Activated gamma-delta T cell treated with anti-CD3 and anti-CD28 coated beads, Interleukin-2, amount 50 U/mL, for 16 hours (primary cell): ENCODE results near the gene VMP1.
"Not testable (repeated sequence)": the region's sequence is repeated elsewhere in the genome, so short reads cannot be mapped to it uniquely, and the experiment has no call there.

ENCODE experiments used
- DNase-seq: peaks from one replicate; pipeline ENCODE4 v3.0.0-alpha.2; 2020; ENCODE audit warnings: low read depth

Gene VMP1

DNA sequence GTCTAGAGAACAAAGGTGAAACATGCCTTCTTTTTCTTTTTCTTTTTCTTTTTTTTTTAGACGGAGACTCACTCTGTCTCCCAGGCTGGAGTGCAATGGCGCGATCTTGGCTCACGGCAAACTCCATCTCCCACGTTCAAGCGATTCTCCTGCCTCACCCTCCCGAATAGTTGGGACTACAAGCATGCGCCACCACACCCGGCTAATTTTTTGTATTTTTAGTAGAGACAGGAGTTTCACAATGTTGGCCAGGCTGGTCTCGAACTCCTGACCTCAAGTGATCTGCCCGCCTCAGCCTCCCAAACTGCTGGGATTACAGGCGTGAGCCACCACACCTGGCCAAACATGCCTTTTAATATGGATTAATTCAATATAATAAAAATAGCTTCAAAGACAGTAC, 47.6 kb downstream of the VMP1 start:
- not testable (repeated sequence) for DNase-seq

DNA sequence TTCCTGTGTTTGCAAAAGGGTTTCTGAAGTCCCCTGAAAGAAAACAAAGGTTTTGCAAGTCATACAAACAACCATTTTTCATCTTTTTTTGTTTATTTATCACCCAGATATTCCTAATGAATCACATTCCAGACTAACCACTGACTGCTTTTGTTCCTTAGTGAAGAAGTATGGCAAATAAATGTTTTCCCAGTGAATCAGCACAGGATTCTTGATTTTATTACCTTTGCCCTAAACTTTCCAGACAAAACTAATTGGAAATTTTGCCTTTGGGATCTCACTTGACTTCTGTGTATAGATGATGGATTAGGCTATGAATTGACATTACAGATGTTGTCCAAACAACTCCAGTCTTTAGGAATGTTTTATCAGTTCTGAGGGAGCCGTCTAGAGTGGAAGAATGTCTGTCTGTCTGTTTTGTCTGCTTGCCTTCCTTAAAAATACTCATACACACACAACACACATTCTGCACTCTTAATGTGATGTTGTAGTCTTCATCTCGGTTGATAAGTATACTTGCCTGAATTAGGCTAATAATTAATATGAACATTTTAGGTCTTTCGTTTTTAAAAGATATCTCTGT, 48.9 kb downstream of the VMP1 start:
- DNase-seq: no peak

DNA sequence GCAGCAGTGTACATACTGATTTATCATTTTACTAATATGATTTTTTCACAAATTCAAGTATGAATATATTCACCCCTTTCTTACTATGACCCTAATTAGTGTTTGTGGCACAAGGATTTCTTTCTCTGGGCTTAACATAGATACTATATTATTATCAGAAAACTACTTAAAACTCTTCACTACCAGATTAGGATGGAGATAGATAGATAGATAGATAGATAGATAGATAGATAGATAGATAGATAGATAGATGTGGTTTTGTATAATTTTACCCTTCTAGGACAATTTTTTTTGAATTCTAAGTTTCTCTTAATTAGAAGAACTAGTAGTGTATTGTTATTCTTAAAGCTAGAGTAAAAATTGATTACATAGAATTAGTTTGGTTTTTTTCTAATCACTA, 49.6 kb downstream of the VMP1 start:
- no peak for DNase-seq

GRCh38 chr17:59757470-59757869, 50.0 kb downstream of the VMP1 start:
- DNase-seq: no peak

DNA sequence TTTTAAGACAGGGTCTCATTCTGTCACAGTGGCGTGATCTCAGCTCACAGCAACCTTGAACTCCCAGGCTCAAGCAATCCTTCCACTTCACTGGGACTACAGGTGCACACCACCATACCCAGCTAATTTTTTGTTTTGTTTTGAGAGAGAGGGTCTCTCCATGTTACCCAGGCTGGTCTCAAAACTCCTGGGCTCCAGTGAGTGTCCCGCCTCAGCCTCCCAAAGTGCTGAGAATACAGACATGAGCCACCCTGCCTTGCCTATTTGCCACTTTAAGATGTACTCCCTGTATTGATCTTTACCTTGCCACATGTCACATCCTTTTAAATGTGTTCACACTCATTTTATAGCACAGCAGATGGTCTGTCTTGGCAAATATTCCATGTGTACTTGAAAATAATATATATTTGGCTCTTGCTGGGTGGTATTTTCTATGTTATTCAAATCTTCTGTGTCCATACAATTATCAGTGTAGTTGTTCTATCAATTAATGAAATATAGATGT, 50.5 kb downstream of the VMP1 start:
- DNase-seq: no peak

- not testable (repeated sequence) for DNase-seq
These were observed 51.7 kb downstream of the VMP1 start for GRCh38 chr17:59758998-59759651.

DNA sequence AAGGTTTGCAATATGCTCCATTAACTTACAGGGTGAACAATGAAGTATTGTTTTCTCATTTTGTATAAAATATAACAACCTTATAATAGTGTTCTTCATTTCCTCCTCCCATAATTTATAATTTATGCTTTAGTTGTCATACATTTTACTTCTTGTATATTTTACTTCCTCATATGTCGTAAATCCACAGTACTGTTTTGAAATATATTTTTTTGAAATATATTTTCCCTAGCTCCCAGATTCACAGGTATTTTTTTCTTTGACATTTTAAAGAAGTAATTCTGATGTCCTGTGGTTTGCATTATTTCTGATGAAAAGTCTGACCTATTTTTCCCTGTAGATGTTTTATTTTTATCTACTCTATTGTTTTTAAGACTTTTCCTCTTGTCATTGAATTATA, 52.7 kb downstream of the VMP1 start:
- no peak for DNase-seq

- DNase-seq: no peak
These were observed 54.1 kb downstream of the VMP1 start for GRCh38 chr17:59761385-59762048.

DNA sequence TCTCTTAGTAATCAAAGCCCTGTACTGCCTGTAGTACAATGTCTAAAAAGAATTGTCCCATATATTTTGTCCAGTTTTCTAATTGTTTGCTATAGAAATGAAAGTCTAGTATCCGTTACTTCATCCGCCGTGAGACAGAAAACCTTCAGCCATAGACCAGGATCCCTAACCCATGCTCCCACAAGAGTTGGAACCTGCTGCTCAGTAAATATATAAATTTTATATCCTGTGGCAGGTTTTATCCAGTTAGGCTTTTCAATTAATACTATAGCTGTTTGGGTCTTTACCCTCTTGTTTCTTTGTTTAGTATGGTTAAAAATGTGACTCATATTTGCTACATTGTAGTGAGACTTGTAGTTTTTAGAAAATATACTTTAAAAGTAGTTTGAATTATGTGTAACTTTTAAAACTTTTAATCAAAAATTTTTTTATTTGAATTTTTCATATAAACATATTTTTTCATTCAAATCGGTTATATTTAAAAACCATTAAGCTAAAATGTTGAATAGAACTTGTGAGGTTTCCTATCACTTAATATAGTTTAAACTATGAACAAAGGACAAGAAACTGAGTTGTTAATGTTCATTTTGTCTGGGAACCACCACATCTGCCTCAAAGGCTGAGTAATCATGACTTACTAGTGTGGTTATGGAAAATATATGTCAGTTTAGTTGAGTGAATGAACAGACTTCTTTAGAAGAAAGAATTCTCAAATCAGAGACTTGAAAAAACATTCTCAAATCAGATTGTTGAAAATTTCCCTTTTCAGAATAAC, 54.8 kb downstream of the VMP1 start:
- DNase-seq: no peak

DNA sequence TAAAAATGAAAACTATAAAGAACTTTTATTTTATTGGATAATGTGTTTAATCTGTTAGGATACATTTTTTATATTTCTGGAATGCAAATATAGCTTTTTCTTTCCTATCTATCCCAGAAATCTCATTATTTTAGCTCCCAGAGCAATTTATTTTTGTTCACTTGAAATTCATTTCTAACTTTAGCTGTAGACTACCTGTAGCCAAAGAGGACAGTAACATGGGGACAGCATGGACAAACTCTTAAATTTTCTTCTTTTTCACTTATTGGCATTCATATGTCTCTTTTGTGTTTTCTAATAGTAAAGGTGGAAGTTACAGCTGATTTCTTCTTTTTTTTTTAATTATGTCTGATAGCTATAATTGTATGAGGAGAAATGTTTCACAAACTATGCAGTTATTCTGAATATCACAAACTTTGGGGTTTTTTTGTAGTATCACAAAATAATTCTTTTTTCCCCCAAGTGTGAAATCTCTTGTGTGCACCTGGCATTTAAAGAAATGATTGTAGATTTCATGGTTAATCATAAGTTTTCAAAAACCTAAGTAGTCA, 55.4 kb downstream of the VMP1 start:
- no peak for DNase-seq

GRCh38 chr17:59763861-59764260, 56.4 kb downstream of the VMP1 start:
- DNase-seq: no peak

- no peak for DNase-seq
These were observed 56.9 kb downstream of the VMP1 start for GRCh38 chr17:59764292-59764741.

DNA sequence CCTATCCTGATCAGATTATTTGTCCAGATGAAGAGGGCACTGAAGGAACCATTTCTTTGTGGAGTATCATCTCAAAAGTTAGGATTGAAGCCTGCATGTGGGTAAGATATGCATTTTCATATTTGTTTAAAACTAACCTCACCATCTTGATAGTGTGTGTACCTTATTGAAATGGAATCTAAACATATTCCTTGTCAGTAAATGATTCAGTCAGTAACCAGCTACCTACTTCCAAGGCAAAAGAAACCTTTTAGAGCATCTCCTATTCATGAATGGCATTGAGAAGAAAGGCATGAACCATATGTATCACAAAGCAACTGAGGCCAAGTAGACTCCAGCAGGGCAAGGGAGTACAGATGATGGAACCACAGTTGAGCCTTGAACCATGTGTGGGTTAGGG, 57.6 kb downstream of the VMP1 start:
- no peak for DNase-seq

GRCh38 chr17:59766491-59766890, 59.0 kb downstream of the VMP1 start:
- no peak for DNase-seq

- DNase-seq: no peak
These were observed 59.7 kb downstream of the VMP1 start for GRCh38 chr17:59767176-59767575.

GRCh38 chr17:59769887-59770286, 62.4 kb downstream of the VMP1 start:
- no peak for DNase-seq

GRCh38 chr17:59771093-59771492, 63.6 kb downstream of the VMP1 start:
- DNase-seq: no peak

DNA sequence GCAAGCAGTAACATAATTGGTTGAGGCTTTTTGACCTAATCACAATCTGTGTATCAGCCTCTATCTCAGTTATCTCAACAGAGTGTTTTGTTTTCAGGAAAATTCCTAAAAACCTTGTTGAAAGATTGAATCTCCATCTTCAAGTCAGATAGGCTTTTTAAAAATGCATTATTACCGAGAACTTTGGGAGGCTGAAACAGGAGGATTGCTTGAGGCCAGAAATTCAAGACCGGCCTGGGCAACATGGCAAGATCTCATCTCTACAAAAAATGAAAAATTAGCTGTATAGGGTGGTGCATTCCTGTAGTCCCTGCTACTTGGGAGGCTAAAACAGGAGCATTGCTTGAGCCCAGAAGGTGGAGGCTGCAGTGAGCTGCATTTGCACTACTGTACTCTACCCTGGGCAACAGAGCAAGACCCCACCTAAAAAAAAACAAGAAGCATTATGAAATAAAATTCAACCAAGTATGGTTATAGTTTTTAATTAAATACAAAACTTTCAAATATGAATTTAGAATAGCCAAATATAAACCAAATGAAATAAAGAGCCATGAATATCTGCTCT, 68.4 kb downstream of the VMP1 start:
- DNase-seq: no peak

- DNase-seq: no peak
These were observed 69.1 kb downstream of the VMP1 start for GRCh38 chr17:59776577-59776976.

GRCh38 chr17:59777033-59777432, 69.6 kb downstream of the VMP1 start:
- no peak for DNase-seq

- no peak for DNase-seq
These were observed 71.5 kb downstream of the VMP1 start for GRCh38 chr17:59778996-59779395.

GRCh38 chr17:59779521-59779920, 72.1 kb downstream of the VMP1 start:
- no peak for DNase-seq
